HPDE6-E6E7 (cell line): ENCODE results near the gene NOP56.

Experiments
- DNase-seq: peaks from one replicate; pipeline ENCODE4 v3.0.0; 2011; ENCODE audit warnings: missing footprints; ENCODE audit errors: extremely low spot score

Gene NOP56, protein sequence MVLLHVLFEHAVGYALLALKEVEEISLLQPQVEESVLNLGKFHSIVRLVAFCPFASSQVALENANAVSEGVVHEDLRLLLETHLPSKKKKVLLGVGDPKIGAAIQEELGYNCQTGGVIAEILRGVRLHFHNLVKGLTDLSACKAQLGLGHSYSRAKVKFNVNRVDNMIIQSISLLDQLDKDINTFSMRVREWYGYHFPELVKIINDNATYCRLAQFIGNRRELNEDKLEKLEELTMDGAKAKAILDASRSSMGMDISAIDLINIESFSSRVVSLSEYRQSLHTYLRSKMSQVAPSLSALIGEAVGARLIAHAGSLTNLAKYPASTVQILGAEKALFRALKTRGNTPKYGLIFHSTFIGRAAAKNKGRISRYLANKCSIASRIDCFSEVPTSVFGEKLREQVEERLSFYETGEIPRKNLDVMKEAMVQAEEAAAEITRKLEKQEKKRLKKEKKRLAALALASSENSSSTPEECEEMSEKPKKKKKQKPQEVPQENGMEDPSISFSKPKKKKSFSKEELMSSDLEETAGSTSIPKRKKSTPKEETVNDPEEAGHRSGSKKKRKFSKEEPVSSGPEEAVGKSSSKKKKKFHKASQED

DNA sequence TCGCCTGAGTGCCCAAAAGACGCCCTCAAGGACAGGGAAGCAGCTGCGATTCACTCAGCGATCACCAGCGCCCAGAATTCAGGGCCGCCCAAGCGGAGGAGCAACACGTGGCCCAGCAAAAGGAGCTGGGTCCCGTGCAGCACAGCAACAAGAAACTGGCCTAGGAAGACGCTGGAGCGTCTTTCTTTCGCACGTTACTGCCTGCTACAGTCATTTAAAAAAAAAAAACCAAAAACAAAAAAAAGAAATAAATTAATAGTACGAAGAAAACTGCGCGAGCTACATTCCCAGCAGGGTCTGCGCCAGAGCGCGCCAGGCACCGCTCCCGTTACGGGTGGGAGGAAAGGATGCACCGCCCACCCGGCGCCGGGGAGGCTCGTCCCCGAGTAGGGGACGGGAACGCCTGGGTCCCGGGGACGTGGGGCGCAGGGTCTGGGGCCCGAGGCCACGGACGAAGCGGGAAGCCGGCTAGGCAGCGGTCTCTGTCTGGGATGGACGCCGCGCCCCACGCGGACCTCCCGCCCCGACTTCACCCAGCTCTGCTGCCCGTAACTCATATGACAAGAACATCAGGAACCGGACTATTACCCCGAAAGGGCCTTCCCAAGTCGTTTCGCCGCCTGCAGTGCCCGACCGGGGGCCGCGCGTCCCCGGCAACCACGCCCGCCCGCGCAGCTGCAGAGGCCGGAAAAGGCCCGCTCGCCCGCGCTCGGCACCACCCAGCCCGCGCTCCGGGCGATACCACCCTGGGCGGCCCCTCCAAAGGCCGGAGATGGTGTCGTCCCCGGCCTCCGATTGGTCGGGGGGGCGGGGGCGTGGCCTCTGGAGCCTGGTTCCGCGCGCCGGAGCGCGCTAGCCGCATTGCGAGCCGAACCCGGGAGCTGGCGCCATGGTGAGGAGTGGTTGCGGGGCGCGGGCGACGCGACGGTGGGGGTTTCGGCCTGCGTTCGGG is at the start of gene NOP56:
NOP56 (plus strand) TSS at position 861 of the 952 bp plus-strand sequence; CDS start at position 890, 29 bp downstream.
- DNase-seq: peak; percentile 94

DNA sequence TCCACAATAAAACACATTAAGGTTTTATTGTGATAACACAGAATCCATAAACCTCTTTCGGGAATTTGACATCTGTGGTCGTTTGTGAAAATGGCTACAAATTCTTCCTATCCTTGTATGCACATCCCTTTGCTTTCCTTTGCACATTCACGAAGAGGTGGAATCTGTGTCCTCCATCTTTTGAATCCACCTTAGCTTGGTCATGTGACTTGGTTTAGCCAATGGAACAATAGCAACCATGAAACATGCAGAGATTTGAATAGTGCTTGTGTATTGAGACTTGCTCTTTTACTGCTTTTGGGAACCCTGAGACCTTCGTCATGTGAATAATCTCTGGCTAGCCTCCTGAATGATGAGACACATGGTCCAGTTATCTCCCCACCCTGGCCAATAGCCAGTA is 49.7 kb upstream of the NOP56 start:
- DNase-seq: no peak

DNA sequence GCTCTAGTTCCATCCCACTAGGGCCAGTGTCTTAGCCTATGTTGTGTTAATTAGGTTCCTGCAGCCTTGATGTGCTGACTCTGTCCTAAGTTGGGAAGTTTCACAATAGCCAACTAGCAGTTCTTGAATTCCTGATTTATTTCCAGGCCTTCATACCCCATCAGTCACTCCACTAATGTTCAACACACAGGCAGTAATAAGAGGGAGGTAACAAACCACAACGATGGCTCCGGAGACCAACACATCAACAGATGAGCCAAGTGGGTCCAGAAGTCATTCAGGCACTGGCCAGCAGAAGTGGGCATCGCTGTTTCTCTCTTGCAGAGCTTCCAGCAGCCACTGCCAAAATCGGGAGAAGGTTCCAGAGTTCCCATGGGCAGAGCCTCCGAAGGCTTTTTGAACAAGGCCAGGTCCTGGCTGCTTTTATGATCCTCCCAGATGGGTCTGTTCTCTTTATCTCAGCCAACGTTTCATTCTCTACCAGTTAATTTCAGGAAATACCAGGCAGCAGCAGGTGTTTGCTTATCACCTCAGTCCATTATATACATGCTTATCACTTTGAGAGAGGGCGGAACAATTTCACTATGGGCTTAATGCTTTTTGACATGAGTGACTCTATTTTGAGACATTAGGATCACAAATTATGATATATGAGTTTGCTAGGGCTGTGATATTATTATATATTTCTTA is 48.5 kb upstream of the NOP56 start:
- DNase-seq: no peak

DNA sequence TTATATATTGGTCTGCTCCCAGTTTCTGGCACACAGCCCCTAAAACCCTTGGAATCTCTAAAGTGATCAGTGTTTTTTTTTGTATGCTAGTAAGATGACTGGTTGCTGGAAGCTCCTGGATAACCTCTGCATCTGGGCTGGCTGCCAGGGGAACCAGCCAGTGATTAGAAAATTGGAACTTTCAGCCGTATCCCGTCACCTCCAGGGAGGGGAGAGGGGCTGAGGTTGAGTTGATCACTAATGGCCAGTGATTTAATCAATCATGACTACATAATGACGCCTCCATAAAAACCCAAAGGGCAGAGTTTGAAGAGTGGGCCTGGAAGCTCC is 48.0 kb upstream of the NOP56 start:
- no peak for DNase-seq

DNA sequence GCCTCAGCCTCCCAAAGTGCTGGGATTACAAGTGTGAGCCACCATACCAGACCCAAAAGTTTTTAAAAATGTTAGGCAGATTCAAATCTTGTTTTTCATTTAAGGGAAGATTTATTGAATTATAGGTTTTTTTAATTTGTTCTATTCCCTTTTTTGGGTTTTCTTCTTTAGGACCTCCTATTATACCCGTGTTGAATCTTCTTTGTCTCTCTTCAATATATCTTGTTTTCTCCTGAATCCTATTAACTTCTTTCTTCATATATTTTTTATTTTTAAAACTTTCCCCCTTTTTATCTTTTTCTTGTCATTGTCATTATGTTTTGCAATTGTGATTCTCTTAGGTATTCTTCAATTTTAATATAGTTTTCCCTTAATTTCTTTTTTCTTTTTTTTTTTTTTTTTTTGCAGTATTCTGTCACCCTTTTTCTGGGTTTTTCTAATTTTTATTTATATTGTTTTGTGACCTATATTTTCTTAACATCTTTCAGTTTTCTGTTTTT is 45.9 kb upstream of the NOP56 start:
- DNase-seq: no peak

DNA sequence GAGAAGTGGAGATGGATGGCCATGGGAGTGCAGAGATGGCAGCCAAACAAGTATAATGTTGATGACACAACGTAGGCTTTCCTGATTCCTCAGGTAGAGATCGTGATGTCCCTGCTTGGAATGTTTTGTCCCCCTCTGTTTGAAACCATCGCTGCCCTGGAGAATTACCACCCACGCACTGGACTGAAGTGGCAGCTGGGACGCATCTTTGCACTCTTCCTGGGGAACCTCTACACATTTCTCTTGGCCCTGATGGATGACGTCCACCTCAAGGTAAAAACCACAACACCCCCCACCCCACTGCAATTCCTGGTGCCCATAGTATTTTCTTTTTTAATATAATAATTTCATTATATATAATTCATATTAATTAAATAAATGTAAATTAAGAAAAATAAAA is 42.1 kb upstream of the NOP56 start:
- DNase-seq: no peak

DNA sequence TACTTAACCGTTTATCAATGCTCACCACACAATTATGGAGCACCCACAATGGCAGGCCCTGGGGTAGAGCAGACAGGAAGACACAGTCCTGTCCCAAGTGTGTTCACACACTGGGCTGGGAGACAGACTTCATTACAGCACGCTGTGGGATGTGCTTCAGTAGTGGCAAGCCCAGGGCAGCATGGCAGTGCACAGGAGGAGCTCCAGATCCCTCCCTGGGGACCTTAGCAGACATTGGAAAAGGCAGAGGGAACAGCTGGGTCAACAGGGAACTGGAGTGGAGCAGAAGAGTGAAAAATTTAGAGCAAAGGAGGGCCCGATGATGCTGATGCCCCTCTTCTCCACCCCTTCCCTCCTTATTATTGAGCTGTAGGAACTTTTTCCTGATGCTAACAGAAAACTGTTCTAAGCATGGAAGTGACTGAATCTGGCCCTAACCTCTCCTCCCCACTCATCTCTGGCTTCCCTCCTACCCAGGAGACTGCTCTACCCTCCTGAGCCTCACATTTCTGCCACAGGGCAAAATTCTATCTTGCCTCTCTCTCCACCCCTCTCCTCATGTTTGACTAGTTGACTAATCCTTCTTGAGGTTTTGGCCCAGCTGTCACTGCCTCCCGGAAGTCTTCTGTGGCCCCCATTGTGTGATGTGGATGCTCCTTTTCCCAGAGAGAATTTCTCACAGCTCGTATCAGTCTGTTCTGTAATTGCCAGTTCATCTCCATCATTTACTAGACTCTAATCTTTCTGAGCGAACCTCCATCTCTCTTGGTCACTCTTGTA is 41.3 kb upstream of the NOP56 start:
- no peak for DNase-seq

DNA sequence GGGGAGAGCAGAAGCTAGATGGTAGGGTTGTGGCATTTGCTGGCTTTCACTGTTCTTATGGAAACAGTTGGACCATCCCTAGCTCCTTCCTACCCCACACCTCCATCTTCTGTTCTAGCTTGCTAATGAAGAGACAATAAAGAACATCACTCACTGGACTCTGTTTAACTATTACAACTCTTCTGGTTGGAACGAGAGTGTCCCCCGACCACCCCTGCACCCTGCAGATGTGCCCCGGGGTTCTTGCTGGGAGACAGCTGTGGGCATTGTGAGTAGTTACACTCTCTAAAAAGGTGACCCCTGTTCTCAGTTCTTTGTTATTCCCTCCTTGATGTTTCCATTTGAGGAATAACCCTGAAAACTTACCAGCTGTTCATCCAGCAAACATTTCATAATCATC is 40.4 kb upstream of the NOP56 start:
- no peak for DNase-seq

DNA sequence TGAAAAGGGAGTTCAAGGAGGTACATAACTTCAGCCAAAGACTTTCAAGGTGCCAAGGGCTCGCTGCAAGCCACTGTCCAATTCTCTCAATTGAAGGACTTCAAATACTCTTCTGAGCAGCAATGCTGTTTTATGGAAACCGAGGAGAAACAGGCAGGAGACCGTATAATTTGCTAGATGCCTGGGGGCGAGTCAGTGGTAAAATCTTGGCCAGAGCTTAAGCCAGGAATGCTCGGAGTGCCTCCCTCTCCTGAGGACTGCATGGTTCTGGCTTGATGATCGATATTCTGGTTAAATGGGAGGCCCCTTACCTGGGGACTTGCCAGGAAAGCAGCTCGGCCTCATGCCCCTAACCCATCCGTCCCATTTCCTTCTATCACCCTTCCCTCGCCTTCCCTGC is 35.8 kb upstream of the NOP56 start:
- no peak for DNase-seq

DNA sequence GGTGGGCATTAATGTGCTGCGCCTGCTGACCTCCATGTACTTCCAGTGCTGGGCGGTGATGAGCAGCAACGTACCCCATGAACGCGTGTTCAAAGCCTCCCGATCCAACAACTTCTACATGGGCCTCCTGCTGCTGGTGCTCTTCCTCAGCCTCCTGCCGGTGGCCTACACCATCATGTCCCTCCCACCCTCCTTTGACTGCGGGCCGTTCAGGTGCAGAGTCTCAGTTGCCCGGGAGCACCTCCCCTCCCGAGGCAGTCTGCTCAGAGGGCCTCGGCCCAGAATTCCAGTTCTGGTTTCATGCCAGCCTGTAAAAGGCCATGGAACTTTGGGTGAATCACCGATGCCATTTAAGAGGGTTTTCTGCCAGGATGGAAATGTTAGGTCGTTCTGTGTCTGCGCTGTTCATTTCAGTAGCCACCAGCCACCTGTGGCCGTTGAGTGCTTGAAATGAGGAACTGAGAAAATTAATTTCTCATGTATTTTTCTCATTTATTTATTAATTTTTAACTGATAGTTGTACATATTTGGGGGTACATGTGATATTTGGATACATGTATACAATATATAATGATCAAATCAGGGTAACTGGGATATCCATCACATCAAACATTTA is 35.2 kb upstream of the NOP56 start:
- DNase-seq: no peak

DNA sequence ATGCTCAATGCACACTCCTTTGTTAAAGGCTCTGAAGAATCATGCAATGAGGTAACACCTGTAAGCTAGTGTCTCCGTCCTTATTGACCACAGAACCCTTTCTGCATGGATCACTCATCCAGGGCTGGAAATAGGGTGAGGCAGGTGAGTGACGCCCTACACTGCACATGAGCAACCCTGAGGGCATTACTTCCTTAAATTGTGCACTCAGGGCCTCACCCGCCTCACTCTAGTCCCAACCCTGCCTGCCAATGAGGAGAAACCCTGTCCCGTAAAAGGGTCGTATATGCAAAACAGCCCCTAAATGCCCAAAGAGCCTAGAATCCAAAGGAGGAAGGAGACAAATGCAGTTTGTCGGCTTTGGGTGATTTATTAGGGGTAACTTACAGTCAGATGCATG is 33.6 kb upstream of the NOP56 start:
- no peak for DNase-seq

DNA sequence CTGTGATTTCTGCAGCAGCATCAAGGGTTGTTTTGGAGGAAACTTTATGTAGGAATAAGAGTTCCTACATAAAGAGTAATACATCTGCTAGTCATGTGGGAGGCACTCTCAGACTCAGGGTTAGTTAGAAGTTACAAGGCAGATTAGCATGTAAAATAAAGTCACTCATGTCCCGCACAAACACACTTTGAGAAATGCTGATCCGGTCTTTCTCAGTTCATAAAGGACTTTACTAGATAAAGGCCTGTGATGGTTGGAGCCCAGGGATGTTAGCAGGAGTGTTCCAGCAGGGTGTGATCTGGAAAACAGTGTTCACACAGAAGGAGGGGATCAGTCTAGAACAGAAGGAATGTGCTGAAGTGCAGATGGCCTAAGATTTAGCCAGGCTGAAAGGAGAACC is 33.1 kb upstream of the NOP56 start:
- DNase-seq: no peak

DNA sequence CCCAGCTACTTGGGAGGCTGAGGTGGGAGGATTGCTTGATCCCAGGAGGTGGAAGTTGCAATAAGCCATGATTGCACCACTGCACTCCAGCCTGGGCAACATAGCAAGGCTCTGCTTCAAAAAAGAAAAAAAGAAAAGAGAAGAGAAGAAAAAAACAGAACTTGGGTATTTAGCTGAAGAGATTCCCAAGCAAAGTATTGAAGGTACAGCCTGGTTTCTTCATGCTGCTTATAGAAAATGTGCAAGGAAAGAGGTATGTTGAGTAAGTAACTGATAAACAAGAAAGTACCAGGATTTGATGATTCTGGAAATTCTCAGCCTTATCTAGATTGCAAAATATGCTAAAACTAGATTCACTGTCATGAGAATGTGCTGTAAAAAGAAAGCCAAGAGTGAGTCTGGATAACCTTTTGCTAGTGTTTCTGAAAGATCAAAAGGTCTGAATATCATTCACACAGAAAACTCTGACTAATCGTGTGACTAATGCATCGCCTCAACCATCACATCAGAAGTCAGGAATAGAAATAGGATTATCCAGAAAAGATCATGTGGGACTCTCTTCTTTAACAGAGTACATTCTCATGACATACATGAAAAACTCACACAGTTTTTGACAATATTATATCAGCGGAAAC is 32.4 kb upstream of the NOP56 start:
- DNase-seq: no peak

DNA sequence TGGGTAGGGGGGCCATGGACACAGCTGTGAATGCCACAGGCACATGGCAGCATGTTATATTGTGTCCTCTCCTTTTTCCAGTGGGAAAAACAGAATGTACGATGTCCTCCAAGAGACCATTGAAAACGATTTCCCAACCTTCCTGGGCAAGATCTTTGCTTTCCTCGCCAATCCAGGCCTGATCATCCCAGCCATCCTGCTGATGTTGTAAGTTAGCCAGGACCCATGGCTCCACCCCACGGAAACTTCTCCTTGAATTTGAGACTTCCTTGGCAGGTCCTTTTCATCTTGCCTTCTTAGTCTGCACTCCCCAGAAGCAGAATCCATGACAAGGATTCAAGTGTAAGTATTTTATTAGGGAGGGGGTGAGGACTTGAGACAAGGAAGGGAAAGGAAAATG is 28.2 kb upstream of the NOP56 start:
- no peak for DNase-seq

DNA sequence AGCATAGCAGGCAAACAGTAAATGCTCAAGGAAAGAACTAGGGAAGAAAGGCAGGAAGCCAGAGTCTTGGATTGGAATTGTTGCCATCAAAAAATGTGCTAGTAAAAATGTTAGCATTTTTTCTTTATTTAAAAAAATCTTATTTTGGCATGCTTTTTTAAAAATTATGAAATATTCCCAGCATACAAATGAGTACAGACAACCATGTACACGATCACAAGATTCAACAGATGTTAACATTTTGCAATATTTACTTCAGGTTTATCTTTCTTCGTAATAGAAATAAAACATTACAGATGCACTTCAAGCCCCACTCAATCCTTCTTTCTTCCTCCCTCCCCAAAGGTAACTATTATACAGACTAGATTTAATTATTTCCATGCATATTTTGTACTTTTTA is 27.4 kb upstream of the NOP56 start:
- DNase-seq: no peak

DNA sequence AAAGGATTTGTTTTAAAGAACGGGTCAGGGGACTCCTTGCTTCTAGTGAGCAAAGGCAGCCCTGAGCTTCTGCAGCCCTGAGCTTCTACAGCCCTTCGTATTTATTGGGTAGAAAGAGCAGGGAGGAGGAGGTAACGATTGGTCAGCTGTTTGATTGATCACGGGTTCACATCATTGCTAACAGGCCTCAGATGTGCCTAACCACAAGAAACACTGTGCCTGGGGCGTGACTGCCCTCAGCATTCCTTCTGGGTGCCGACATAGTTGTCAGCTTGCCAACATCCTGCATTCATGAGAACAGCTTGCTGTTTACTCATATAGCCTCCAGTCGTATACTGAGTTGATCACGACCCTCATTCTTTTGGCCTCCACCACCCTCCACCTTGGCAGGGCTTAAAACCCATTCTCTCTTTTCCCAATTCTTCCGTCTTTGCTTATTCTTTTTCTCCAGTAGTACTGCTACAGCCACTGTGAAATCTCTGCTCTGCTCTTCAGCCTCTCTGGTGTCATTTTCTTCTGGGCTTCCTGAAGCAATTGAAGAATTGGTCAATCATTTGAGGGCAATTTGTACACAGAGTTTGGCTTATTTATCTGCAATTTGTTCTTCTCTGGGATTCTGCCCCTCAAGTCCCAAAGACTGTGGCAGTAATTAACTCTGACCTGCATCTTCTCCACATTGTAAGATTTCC is 25.4 kb upstream of the NOP56 start:
- DNase-seq: no peak

DNA sequence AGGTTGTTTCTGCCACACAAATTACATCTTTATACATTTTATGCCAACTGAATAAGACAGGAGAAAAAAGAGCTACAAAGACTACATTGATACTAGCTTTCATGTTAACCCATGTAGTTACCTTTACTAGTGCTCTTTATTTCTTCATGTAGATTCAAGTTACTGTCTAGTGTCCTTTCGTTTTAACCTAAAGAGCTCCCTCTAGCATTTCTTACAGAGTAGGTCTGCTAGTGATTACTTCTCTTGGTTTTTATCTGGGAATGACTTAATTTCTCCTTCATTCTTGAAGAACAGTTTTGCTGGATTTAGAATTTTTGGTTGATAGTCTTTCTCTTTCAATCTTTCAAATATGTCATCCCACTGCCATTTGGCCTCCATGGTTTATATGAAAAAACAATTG is 21.2 kb upstream of the NOP56 start:
- no peak for DNase-seq

DNA sequence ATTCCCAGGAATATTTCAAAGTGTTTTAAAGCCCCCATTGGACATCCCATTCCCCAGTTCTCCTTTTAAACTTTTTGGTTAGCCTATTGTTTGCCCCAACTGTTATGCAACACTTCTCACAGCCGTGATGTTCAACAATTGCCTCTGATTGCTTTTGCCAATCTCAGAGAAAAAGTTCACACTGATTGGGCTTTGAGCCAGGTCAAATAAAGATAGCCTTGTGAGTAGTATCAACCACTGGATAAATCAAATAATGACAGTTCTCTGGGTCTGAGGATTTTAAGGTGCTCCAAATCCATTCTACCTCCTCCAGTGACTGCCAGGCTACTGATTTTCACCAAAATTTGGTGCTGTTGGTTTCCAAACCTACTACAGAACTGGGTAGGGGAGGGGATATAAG is 19.1 kb upstream of the NOP56 start:
- no peak for DNase-seq

DNA sequence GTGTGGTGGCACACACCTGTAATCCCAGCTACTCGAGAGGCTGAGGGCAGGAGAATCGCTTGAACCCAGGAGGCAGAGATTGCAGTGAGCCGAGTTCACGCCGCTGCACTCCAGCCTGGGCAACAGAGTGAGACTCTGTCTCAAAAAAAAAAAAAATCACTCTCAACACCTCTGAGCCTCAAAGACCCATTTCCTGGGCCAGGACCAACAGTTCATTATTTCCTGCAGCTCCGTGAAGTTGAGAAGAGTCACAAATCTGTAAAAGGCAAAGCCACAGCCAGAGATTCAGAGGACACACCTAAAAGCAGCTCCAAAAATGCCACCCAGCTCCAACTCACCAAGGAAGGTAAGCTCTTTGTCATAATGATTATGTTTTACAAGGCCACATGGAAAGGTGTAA is 15.2 kb upstream of the NOP56 start:
- no peak for DNase-seq

DNA sequence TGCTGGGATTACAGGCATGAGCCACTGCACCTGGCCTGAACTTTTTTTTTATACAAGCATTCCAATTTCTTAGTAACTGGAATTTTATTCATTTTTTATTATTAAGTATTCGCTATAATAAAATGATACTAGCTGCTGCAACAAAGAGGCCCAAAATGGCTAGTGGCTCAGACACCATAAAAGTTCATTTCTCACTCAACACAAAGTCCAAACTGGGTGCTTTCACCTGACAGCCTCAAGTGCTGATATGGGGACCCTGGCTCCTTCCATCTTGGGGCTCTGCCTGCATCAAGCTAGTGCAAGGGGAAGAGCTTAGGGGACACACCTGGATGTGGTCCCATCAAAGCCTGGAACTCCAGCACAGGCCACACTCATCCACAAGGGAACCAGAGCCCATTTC is 12.2 kb upstream of the NOP56 start:
- DNase-seq: no peak
